AG09319 (cell line): ENCODE results near the gene FAM81B.

Experiments used
- DNase-seq: peaks from one replicate; pipeline ENCODE4 v3.0.0-alpha.2; 2010; ENCODE audit warnings: low read depth; ENCODE audit errors: extremely low read depth
- CTCF ChIP-seq: IDR thresholded peaks from 2 replicates; pipeline ENCODE4 v1.5.1; 2011; ENCODE audit warnings: low read depth, mild to moderate bottlenecking, inconsistent platforms, low read length, moderate library complexity

Gene FAM81B

GRCh38 chr5:95406426-95407090, 15.4 kb downstream of the FAM81B start:
- TF ChIP-seq CTCF = no peak
- DNase-seq = no peak

- no peak for TF ChIP-seq CTCF
- DNase-seq = no peak
Measured at GRCh38 chr5:95410279-95410678, 19.1 kb downstream of the FAM81B start.

GRCh38 chr5:95411474-95411873, 20.3 kb downstream of the FAM81B start:
- DNase-seq = no peak
- no peak for TF ChIP-seq CTCF

GRCh38 chr5:95414451-95414850, 23.3 kb downstream of the FAM81B start:
- DNase-seq = no peak
- TF ChIP-seq CTCF = no peak

- no peak for DNase-seq
- TF ChIP-seq CTCF = no peak
Measured at GRCh38 chr5:95417971-95418370, 26.8 kb downstream of the FAM81B start.

- no peak for TF ChIP-seq CTCF
- DNase-seq = no peak
Measured at GRCh38 chr5:95422838-95423237, 31.7 kb downstream of the FAM81B start.

- no peak for TF ChIP-seq CTCF
- no peak for DNase-seq
Measured at GRCh38 chr5:95424016-95424415, 32.9 kb downstream of the FAM81B start.
